Kidney tubule cell (primary cell): ENCODE results near the gene LYL1.

Experiments
- DNase-seq: peaks from one replicate; pipeline ENCODE4 v3.0.0-alpha.2; 2018; ENCODE audit warnings: low spot score

LYL1 gene

GRCh38 chr19:13073263-13073662, 29.4 kb downstream of the LYL1 start:
- DNase-seq, result no peak

DNA sequence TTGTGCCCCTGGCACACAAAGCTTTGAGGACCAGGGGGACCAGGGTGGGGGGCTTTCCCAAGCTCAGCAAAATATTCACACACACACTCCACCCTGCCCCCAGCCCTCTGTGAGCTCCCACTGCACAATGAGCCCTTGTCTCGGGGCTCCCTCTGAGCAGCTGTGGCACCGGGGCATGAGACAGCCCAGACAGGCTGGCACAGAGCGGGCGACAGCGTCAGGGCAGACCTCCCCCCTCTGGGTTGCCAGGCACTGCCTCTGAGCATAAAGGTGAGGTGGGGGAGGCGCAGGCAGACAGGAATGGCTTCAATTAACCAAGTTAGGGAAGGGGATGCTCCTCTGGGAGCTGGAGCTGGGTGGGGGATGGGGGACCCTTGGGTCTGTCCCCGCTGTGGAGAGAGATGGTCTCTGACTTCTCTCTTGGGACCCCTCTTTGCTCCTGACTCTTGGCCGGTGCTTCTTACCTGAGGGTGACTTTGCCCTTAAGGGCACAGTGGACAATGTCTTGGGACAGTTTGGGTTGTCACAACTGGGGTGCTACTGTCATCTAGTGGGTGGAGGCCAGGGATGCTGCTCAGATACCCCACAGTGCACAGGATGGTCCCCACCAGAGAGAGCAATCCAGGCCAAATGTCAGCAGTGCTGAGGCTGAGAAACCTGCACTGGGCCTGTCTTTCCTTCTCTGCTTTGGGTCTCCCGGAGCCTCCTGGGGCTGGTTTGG, 30.3 kb downstream of the LYL1 start:
- DNase-seq, result no peak

GRCh38 chr19:13071444-13072187, 31.0 kb downstream of the LYL1 start:
- no peak for DNase-seq

GRCh38 chr19:13070425-13071140, 32.1 kb downstream of the LYL1 start:
- DNase-seq, result no peak

- DNase-seq, result no peak
Observed at GRCh38 chr19:13069415-13070359, 33.0 kb downstream of the LYL1 start.

- no peak for DNase-seq
Observed at GRCh38 chr19:13068085-13068846, 34.4 kb downstream of the LYL1 start.

DNA sequence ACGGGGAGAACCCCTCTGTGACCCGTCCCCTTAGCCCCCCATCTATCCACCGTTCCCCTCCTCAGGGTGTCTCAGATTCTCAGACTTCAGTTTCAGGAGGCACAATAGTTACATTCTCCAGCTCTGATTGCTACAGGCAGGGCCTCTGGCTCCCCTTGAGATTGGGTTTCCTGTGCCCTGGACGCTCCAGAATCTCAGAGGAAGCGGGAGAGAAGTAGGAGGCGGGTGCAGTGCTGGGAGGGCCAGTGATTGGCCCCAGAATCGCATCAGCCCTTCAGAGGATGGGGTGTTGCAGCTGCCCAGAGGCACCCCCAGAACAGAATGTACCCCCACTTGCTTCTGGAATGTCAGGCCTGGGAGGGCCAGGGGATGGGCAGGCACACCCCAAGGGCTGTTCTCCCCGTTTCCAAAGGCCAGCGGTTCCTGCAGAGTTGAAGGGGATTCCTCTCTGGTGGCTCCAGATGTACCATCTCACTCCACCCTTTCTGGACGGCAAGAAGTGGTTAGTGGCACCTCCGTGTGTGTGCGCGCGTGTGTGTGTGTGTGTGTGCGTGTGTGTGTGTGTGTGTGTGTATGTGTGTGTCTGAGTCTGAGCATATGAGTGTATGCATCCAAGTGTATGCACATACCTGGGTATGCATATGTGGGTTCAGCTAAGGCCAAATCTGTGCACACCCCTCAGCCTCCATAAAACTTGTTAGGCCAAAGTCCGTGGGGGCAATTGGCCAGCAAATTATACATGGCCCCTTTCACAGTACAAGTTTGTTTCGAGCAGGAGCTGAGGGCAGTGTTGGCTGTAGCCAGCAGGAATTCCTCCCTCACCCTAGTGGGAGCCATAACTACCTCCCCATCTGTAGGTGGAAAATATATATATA, 35.5 kb downstream of the LYL1 start:
- DNase-seq, result no peak

DNA sequence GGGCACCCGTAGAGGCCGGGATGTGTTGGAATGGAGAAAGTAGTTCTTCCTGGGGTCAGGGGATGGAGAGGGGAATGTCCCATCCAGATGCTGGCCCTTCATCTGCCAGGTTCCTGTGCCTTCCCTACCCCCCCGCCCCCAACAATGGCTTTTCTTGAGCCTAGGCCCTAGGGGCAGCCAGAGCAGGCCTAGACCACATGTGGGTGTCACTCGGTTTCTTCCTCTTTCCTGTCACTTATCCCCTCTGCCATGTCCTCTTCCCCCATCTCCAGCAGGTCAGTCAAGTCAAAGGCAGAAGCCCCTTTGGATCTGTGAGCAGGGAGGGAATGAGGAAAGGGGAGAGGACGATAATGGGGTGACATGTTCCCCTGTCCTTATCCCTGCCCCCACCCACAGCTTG, 36.4 kb downstream of the LYL1 start:
- no peak for DNase-seq

DNA sequence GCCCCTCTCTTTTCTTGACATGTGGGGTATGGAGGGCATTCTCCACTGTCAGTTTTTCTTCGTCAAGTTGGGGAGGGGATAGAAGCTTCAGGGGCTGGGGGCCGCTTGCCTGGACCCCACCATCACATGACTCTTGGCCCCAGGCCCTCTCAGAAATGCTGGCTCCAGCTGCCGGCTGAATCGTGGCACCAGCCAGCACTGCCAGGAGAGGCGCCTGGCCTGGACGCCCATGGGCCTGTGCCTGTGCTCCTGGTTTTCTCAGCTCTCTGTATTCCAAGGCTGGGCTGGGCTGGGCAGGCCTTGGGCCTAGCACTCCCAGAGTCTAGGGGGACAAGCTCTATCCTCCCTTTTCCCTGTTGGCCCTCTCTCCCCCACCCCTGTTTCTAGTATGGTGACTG, 38.6 kb downstream of the LYL1 start:
- DNase-seq, result no peak

DNA sequence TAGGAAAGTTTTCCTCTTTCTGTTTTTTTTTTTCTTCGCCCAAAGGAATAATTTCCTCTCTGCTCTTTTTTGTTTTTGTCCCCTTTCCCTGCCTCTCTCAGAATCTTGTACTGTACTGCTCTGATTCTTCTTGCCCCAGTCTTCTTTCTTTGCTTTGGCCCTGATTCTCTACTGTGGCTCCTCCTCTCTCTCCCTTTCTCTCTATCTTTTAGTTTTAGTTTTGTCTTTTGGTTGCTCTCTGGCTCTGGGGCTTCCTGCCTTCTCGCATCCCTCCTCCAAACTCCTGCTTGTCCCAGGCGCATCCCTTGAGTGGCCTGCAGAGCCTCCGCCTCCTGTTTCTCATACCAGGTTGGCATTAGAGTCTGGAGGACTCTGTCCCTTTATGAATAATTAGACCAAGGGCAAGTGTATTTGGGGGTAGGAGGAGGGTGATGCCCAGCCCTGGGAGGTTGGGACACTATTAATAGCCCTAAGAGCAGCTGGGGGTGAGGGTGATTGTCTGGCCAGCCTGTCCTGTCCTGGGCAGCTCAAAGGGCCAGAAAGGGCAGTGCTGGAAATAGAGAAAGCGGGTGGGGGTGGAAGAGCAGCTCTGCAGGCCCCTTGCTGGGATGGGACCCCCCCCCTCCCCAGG, 39.1 kb downstream of the LYL1 start:
- no peak for DNase-seq

GRCh38 chr19:13062317-13062716, 40.3 kb downstream of the LYL1 start:
- no peak for DNase-seq

DNA sequence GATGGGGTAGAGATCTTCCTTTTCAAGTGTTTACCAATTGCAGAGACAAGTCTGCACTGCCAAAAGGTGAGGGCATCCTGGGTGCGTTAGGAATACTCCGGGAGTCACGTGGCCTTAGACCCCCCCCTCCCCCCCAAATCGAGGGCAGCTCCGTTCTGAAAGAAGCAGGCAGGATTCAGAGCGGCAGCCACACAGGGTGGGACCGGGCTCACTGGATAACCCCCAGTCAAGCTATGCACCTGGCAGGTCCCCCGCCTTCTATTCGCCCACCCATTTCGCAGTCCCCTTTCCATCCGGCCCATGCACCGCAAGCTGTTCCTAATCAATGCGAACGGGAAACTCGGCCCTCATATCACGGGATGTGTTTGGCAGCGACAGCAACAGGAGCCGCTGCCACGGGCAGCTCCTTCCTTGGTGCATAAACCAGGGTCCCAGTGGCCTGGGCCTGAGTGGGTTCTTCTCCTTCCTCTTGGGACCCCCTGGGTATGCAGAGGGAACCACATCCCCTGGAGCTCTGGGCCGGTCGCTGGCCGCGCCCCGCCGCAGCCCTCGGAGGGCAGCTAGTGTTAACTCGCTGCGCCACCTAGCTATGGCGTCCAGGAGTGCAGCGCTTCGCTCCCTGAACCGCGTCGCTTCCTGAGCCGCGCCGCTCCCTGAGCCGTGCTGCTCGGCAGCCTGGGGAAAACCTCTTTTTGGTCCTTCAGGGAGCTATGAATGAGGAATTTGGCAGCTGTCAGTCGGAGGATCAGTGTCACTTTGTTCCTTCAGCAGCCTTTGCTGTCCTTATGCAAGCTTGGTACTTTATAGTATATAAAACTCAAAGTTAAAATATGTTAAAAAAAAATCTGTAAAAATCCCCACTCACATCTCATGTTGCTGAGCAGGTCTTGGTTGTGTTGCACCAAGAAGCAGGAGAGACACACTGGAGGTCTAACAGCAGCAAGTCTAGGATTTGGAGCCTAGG, 41.4 kb downstream of the LYL1 start:
- DNase-seq, result peak; percentile 71

DNA sequence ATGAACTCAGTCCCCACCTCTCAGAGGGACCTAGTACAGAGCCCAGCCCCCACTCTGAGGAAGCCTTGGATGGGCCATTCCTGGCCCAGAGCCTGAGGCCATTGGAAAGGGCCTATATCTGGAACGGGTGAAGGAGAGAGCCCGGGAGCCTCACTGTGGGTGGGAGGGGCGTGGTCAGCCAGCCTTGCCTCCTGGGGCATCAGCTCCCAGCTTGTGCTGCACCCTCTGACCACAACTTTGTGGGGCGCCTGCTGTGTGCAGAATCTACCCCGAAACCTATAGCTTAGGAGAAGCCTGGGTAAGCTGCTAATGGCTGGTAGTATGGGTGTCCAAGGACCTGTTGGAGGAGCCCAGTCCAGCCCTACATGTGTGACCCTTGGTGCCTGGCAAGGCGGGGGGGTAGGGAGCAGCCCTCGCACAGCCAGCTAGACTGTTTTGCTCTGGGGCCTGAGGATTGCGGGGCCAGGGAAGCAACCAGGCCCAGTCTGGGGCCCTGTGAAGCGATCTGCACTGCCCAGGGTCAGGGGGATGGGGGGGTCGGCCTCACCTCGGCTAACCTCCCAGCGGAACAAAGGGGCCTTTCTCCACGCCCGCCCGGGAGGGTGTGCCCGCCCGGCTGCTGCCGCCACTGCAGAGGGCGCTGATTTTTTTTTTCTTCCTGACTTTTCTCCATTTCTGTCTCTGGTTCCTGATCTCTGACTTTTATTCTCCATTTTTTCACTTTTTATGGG, 42.3 kb downstream of the LYL1 start:
- no peak for DNase-seq

- DNase-seq, result no peak
Observed at GRCh38 chr19:13058951-13059660, 43.6 kb downstream of the LYL1 start.

GRCh38 chr19:13057744-13058143, 44.9 kb downstream of the LYL1 start:
- no peak for DNase-seq

GRCh38 chr19:13057147-13057572, 45.5 kb downstream of the LYL1 start:
- DNase-seq, result no peak

GRCh38 chr19:13056052-13056660, 46.5 kb downstream of the LYL1 start:
- DNase-seq, result peak; percentile 78
